PC-3 (cell line): ENCODE data around the gene JAKMIP1. TPM values are rescaled to one million over a fixed set of nuclear protein-coding genes. Genes with fewer than 3 reads are reported as not detected.

ENCODE experiments used
- ATAC-seq: fragments of 200-7000 bp; cut with Tn5 transposase; 2 replicates; pipeline ENCODE4 v1.9.1; 2020; ENCODE audit warnings: mild to moderate bottlenecking, moderate library complexity
- BruUV-seq: library from RNA; stranded (reverse); fragments of 400-500 nt; replicated peaks from 2 replicates; lab custom pipeline; 2021; lab: Mats Ljungman, UMichigan
- CTCF ChIA-PET: fragments of 300-600 bp; sonication (Branson Sonifier 250); formaldehyde crosslinking; loops from one replicate; lab custom pipeline; 2022; ENCODE audit warnings: antibody characterized with exemption; lab: Charles Lee
- POLR2A ChIA-PET: fragments of 300-600 bp; sonication (Branson Sonifier 250); formaldehyde crosslinking; loops from one replicate; lab custom pipeline; 2022; ENCODE audit warnings: antibody characterized with exemption; ENCODE audit not compliant: unreplicated experiment; lab: Charles Lee
- DNase-seq: peaks from one replicate; pipeline ENCODE4 v3.0.0-alpha.2; 2015
- H2AFZ ChIP-seq: fragments of 300-600 bp; sonication (generic); 2 replicates; pipeline ENCODE4 v1.6.0; 2016; ENCODE audit warnings: antibody characterized with exemption, low read length
- H3F3A ChIP-seq: fragments of 300-600 bp; sonication (generic); one replicate; pipeline ENCODE4 v1.6.0; 2017; ENCODE audit warnings: antibody characterized with exemption, low read length, control low read depth, mild to moderate bottlenecking; ENCODE audit not compliant: unreplicated experiment
- H3K27ac ChIP-seq: fragments of 300-600 bp; sonication (generic); 2 replicates; pipeline ENCODE4 v1.5.1; 2016; ENCODE audit warnings: mild to moderate bottlenecking, low read length
- H3K27me3 ChIP-seq: fragments of 300-600 bp; sonication (generic); 2 replicates; pipeline ENCODE4 v1.6.1; 2016; ENCODE audit warnings: low read length, mixed read lengths
- H3K36me3 ChIP-seq: fragments of 300-600 bp; sonication (generic); 2 replicates; pipeline ENCODE4 v1.6.1; 2016; ENCODE audit warnings: low read depth, mixed run types, low read length, mixed read lengths
- H3K4me1 ChIP-seq: fragments of 300-600 bp; sonication (generic); 2 replicates; pipeline ENCODE4 v1.5.1; 2016; ENCODE audit warnings: low read length; ENCODE audit not compliant: insufficient read depth
- H3K4me2 ChIP-seq: fragments of 300-600 bp; sonication (generic); 2 replicates; pipeline ENCODE4 v1.6.0; 2016; ENCODE audit warnings: low read length
- H3K4me3 ChIP-seq: fragments of 300-600 bp; sonication (generic); 2 replicates; pipeline ENCODE4 v1.5.1; 2016; ENCODE audit warnings: mild to moderate bottlenecking, low read length, mixed read lengths
- H3K79me2 ChIP-seq: fragments of 300-600 bp; sonication (generic); 2 replicates; pipeline ENCODE4 v1.6.1; 2017; ENCODE audit warnings: low read length, mixed read lengths
- H3K9ac ChIP-seq: fragments of 300-600 bp; sonication (generic); 2 replicates; pipeline ENCODE4 v1.6.0; 2016; ENCODE audit warnings: mild to moderate bottlenecking, low read length
- H3K9me2 ChIP-seq: fragments of 300-600 bp; sonication (generic); replicated peaks from 2 replicates; pipeline ENCODE4 v1.6.1; 2016; ENCODE audit warnings: mixed run types, low read length, mixed read lengths
- H3K9me3 ChIP-seq: fragments of 300-600 bp; sonication (generic); 2 replicates; pipeline ENCODE4 v1.6.1; 2016; ENCODE audit warnings: low read length, mixed read lengths
- H4K20me1 ChIP-seq: fragments of 300-600 bp; sonication (generic); 2 replicates; pipeline ENCODE4 v1.6.1; 2016; ENCODE audit warnings: low read length, mixed read lengths
- EZH2 ChIP-seq: fragments of 300-600 bp; sonication (generic); IDR thresholded peaks from one replicate; pipeline ENCODE4 v1.6.1; 2017; ENCODE audit warnings: antibody characterized with exemption, mild to moderate bottlenecking, low read length; ENCODE audit not compliant: unreplicated experiment
- EZH2phosphoT487 ChIP-seq: fragments of 300-600 bp; sonication (generic); IDR thresholded peaks from 2 replicates; pipeline ENCODE4 v1.6.1; 2018; ENCODE audit warnings: mild to moderate bottlenecking, antibody characterized with exemption, low read length, borderline replicate concordance
- intact Hi-C: fragments of 100-400 bp; cut with micrococcal nuclease; formaldehyde crosslinking; loops from 2 replicates; pipeline ENCODE4 v1.9.0; 2023
- total RNA-seq: library from RNA; depleted of rRNA; stranded (reverse); fragments of >200 nt; gene quantifications from 2 replicates; pipeline ENCODE4 v1.2.3, GENCODE V29; 2014
- TF ChIP-seq, protein P1 (sequence below): fragments of 300-600 bp; sonication (generic); conservative IDR thresholded peaks from 2 replicates; pipeline ENCODE4 v1.5.1; 2017; ENCODE audit warnings: antibody characterized with exemption, low read depth, mild to moderate bottlenecking, low read length

JAKMIP1 gene
- total RNA-seq, 1 experiment from 2014 or later, result 0.04 TPM

DNA sequence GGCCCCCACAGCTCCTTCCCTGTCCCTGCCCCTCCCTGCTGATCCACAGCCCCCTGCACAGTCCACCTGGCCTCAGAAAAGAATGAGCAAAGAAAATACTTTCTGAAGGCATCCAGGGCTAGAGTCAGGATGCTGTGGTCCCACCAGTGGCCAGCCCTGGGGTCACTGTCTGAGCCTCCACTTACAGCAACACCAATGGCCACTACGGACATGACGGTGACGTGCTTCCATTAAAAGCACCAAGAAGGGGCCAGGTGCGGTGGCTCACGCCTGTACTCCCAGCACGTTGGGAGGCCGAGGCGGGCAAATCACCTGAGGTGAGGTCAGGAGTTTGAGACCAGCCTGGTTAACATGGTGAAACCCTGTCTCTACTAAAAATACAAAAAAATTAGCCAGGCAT, 4.0 kb downstream of the JAKMIP1 start:
- no peak overlapping the region for H3K27ac ChIP-seq
- no TSS peak for BruUV-seq

DNA sequence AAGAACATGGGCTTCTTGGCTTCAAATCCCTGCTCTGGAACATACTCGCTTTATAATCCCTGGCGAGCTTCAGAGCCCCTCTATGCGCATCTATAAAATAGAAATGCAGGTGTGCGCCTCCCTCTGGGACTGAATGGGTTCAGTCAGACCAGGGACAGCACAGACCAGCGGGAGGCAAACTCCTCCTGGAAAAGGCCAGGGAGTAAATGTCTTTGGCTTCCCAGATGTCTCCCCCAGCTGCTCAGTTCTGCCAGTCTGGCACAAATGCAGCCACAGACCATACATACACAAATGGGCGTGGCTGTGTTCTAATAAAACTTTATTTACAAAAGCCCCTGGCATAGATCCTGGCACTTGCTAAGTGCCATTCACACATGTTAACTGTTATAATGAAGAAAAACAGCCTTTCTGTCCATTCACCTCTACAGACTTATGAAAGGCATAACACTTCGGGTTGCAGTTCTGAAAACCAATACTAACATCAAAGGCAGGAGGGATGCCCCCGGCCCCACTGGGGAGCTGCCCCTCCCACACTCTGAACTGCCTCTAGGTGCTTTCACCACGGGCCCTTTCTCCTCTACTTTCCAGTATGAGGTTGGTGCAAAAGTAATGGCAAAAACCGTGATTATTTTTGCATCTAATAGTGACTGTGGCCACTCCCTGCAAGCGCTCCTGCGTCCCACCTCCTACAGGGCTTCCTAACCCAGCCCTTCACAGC, 4.6 kb downstream of the JAKMIP1 start:
- H3K4me2 ChIP-seq, result no peak overlapping the region
- H3K9me3 ChIP-seq, result no peaks in the 10 kb centered on the region
- H4K20me1 ChIP-seq, result no peaks in the 10 kb centered on the region
- ATAC-seq (no peak), DNase-seq (no peak)
- 0 out of 2 replicates have a peak, but pooled peaks cover 1% of the 10 kb centered on the region for H3K4me1 ChIP-seq
- intact Hi-C loops, result no loop called here
- no TSS peak for BruUV-seq
- ChIA-PET CTCF (no interaction called here), POLR2A (no interaction called here)
- H3K4me3 ChIP-seq, result no peak overlapping the region
- TF ChIP-seq EZH2, result no peak
- no peak overlapping the region for H3K27ac ChIP-seq
- H3K27me3 ChIP-seq, result peaks cover 22% of the 10 kb centered on the region
- no peaks in the 10 kb centered on the region for H3K9me2 ChIP-seq
- H3F3A ChIP-seq, result no peaks in the 10 kb centered on the region
- no peaks in the 10 kb centered on the region for H3K79me2 ChIP-seq
- H3K9ac ChIP-seq, result no peak overlapping the region
- no peaks in the 10 kb centered on the region for H3K36me3 ChIP-seq
- no peak overlapping the region for H2AFZ ChIP-seq

More for the DNA sequence above, 4.0 kb downstream of the JAKMIP1 start:
- Histone ChIP-seq H3K27me3 (peaks cover 22% of the 10 kb centered on the region), H3K36me3 (no peaks in the 10 kb centered on the region), H2AFZ (no peak overlapping the region), H3K4me3 (no peak overlapping the region), H3K9me3 (no peaks in the 10 kb centered on the region), H3K79me2 (no peaks in the 10 kb centered on the region), H3F3A (no peaks in the 10 kb centered on the region), H3K9ac (no peak overlapping the region), H3K9me2 (no peaks in the 10 kb centered on the region), H3K4me1 (0 out of 2 replicates have a peak, but pooled peaks cover 3% of the 10 kb centered on the region), H3K4me2 (no peak overlapping the region), H4K20me1 (no peaks in the 10 kb centered on the region)
- intact Hi-C loops, result no loop called here
- CTCF ChIA-PET, result no interaction called here
- POLR2A ChIA-PET, result no interaction called here
- TF ChIP-seq EZH2phosphoT487 (no peak), EZH2 (no peak)
- TF ChIP-seq, protein P1, sequence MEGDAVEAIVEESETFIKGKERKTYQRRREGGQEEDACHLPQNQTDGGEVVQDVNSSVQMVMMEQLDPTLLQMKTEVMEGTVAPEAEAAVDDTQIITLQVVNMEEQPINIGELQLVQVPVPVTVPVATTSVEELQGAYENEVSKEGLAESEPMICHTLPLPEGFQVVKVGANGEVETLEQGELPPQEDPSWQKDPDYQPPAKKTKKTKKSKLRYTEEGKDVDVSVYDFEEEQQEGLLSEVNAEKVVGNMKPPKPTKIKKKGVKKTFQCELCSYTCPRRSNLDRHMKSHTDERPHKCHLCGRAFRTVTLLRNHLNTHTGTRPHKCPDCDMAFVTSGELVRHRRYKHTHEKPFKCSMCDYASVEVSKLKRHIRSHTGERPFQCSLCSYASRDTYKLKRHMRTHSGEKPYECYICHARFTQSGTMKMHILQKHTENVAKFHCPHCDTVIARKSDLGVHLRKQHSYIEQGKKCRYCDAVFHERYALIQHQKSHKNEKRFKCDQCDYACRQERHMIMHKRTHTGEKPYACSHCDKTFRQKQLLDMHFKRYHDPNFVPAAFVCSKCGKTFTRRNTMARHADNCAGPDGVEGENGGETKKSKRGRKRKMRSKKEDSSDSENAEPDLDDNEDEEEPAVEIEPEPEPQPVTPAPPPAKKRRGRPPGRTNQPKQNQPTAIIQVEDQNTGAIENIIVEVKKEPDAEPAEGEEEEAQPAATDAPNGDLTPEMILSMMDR, result no peak
- no peak for DNase-seq
- ATAC-seq, result no peak

DNA sequence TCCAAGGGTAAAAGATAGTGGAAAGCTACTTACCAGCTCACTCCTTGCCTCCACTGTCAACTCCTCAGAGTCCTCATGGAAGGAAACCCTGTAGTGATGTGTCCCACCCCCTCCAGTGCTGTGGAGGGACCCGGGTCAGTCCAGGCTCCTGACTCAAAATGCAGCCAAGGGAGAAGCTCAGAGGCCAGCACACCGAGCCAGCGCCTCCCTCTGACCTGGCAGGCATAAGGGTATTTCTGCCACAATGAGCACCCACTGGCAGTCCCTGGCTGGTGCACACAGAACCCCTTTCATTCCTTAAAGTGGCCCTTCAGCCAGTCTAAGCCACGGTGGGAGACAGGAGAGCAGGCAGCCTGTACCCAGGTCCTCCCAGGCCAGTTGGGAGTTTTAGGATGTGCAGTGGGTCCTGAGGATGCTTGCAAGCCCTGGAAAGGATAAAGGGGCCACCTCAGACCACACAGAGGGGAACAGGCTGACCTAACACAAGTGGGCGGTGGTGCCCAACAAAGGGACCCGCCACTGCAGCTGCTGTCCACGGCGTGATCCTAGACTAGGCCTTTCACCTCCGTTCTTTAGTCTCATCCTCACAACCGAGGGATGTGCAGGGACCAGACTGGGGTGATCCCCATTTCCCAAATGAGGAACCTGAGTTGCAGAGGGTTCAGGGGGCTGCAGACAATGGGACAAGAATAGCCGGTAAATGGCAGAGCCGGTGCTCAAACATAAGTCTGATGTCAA, 5.7 kb downstream of the JAKMIP1 start:
- H4K20me1 ChIP-seq, result no peaks in the 10 kb centered on the region
- no peaks in the 10 kb centered on the region for H3K36me3 ChIP-seq
- H3K4me2 ChIP-seq, result no peak overlapping the region
- no peak overlapping the region for H3K4me3 ChIP-seq
- H3K9me3 ChIP-seq, result no peaks in the 10 kb centered on the region
- H3K9ac ChIP-seq, result no peak overlapping the region
- TF ChIP-seq EZH2, result no peak
- TF ChIP-seq, protein P1, result no peak
- TF ChIP-seq EZH2phosphoT487, result no peak
- no peak for DNase-seq
- no peaks in the 10 kb centered on the region for H3K9me2 ChIP-seq
- no peaks in the 10 kb centered on the region for H3F3A ChIP-seq
- intact Hi-C loops, result no loop called here
- CTCF ChIA-PET, result no interaction called here
- H3K4me1 ChIP-seq, result no peaks in the 10 kb centered on the region
- ATAC-seq, result no peak
- no peak overlapping the region for H3K27ac ChIP-seq
- no peak overlapping the region for H2AFZ ChIP-seq
- POLR2A ChIA-PET, result no interaction called here
- H3K27me3 ChIP-seq, result peaks cover 22% of the 10 kb centered on the region
- BruUV-seq, result no TSS peak
- H3K79me2 ChIP-seq, result no peaks in the 10 kb centered on the region
